ENCODE data around the gene HNRNPUL1.

The HNRNPUL1 gene

DNA sequence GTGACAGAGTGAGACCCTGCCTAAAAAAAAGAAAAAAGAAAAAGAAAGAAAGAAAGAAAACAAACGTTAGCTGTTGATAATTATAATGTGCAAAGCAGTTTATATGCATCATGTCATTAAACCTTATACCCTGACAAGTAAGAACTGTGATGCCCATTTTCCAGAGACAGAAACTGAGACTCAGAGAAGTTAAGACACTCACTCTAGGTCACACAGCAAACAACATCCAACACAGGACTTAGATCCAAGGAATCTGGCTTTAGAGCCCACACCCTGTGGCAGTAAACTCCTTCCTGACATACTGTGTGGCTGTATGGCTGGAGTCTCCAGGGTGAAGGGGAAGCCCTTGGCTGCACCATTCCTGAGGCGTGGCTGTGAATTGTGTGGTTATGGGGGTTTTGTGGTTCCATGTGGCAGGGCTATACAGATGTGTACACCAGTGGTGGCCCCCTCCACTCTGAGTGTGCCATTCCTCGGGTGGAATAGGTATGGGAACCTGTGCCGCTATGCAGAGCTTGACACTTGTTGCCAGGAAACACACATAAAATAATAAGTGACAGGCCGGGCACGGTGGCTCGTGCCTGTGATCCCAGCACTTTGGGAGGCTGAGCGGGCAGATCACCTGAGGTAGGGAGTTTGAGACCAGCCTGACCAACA, 29.5 kb upstream of the HNRNPUL1 start:
- no peak for DNase-seq (ENCODE audit: low spot score)

DNA sequence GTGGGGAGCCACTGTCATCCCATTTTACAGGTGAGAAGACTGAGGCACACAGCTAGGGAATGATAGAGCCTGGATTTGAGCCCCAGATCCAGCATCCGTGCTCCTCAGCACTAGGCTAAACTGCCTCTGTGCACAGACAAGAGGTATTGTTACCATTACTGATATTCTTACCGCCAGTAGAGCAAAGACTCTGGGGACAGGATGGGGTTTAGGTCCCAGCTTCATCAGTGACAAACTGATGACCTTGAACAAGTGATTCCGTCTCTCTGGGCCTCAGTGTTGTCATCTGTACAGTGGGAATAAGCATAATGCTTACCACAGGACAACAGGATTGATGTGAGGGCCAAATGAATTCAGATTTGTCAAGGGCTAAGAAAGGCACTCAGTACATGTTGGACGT, 28.7 kb upstream of the HNRNPUL1 start:
- DNase-seq (ENCODE audit: low spot score): no peak

DNA sequence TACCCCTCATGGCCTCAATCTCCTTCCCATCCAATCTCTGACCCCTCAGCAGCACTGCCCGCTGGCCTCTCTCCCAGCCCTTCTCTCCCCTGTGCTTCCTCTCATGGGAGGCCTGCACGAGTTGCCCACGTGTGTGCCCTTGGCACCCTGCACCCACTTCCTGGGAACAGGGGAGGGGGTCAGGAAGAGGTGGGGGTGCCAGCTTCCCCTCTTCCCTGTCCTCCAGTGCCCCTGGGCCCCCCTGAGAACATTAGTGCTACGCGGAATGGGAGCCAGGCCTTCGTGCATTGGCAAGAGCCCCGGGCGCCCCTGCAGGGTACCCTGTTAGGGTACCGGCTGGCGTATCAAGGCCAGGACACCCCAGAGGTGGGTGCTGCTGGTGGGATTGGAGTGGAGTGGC, 25.9 kb upstream of the HNRNPUL1 start:
- DNase-seq (ENCODE audit: low spot score): no peak

DNA sequence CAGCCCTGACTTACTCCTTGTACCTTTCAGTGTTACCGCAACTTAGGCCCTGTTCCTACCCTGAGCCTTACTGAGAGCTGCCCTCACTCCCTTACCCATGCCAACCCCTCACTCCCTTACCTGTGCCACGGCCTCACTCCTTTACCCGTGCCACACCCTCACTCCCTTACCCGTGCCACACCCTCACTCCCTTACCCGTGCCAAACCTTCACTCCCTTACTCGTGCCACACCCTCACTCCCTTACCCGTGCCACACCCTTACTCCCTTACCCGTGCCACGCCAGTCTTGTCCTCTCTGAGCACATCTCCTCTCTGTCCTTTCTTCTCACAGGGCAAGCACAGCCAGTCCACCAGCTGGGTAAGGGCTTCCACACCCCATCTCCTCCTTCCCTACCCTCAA, 24.8 kb upstream of the HNRNPUL1 start:
- DNase-seq (ENCODE audit: low spot score): no peak

DNA sequence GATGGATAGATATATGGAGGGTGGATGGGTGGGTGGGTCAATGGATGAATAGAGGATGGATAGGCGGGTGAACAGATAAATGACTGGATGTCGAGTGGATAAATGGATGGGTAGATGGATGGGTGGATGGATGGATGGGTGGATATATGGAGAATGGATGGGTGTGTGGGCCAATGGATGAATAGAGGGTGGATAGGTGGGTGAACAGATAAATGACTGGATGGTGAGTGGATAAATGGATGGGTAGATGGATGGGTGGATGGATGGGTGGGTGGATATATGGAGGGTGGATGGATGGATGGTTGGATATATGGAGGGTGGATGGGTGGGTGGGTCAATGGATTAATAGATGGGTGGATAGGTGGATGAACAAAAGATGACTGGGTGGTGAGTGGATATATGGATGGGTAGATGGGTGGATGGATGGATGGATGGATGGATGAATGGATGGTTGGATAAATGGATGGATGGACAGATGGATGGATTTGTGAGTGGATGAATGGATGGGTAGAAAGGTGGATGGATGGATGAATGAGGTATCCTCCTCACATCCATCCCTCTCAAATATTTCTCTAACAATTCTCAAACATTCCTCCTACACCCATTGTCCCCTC, 24.1 kb upstream of the HNRNPUL1 start:
- DNase-seq (ENCODE audit: low spot score): no peak

DNA sequence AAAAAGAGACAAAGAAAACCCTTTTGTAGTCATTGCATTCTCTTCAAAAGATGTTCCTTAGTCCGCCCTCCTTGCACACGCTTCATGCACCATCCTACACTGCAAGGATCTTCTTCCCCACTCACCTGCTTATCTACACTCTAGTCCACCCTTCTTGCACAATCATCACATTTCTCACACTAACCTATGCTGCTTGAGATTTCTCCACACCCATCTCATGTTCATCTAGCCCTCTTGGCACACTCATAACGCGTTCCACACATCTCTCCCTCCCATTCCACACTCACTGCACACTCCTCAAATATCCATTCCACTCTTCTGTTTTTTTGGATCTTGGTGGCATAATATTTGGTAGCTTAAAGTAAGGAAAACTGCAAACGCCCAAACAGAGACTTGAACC, 22.3 kb upstream of the HNRNPUL1 start:
- DNase-seq (ENCODE audit: low spot score): no peak

DNA sequence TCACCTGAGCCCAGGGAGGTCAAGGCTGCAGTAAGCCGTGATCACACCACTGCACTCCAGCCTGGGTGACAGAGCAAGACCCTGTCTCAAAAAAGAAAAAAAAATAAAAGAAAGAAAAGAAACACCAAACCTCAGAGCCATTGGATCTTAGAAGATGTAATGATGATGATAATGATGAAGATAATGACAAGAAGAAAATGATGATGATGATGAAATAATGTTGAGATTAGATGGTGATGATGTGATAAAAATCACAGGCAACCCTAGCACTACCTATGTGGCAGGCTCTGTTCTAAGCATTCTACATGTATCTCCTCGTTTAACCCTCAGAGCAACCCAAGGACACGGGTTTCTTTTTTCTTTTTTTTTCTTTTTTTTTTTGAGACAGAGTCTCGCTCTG, 20.1 kb upstream of the HNRNPUL1 start:
- DNase-seq (ENCODE audit: low spot score): no peak

DNA sequence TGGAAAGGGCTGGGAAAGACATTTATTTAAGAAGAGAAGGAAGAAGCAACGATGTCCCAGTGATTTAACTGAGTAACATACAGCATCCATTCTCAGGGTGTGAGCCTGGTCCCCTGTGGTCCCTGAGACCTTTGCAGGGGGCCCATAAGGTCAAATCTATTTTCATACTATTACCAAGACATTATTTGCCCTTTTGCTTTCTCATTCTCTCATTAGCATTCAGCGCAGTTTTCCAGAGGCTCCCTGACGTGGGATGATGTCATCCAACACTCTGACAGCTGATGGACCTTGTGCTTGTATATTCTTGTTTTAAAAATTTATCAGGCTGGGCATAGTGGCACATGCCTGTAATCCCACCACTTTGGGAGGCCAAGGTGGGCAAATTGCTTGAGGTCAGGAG, 18.3 kb upstream of the HNRNPUL1 start:
- no peak for DNase-seq (ENCODE audit: low spot score)

DNA sequence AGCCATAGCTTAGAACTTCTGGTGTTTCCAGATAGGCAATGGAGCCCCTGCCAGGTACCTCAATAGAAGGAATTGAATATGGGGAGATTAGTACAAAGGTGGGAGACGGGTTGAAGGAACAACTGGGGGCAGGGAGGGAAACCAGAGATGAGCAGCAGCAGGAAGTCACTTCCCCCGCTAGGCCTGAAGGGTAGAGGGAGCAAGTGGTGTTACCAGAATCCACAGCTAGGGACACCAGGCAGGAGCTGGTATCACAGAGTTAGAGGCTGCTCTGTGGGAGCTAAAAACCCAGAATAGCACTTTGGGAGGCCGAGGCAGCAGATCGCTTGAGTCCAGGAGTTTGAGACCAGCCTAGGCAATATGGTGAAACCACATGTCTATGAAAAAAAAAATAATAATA, 15.3 kb upstream of the HNRNPUL1 start:
- DNase-seq (ENCODE audit: low spot score): no peak

DNA sequence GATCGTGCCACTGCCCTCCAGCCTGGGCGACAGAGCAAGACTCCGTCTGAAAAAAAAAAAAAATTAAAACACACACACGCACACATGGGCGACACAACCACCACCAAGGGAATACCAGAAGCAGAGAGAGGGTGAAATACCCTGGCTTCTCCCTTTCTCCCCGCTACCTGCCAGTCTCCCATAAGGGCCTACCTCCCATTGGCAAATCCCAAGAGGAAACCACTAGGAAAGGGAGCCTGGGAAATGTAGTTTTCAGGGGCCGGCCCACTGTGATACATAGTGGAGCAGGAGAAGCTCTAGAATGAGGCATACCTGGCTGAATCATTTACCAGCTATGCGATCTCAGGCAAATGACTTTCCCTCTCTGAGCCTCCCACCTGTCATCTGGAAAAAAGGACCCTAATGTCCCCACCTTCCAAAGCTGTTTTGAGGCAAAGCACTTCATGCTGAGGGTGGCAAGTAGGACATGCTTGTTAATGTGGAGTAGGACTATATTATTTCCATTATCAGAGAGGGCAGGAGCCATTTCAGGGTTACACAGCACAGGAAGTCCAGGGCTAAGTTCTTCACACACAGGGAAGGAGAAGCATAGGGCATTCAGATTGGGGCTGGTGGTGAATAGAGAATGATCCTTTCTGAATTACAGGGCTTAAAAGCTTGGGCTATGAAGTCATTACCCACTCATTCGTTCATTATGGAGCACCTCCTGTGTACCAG, 14.3 kb upstream of the HNRNPUL1 start:
- DNase-seq (ENCODE audit: low spot score): no peak

DNA sequence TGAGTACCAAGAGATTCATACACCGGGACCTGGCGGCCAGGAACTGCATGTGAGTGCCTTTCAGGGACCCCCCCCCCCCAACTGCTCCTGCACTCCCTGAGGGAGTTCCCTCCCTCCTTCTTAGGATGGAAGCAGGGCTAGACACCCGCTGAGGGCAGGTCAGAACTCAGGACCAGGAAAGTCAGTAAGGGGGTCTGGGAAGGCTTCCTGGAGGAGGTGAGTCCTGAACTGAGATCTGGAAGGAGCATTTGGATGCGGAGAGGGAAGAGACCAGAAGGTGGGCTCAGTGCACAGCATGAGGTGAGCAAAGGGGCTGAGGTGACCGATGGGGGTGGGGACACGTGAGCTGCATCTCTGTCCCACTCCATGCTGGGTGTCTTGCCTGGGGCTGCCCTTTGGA, 10.5 kb upstream of the HNRNPUL1 start:
- no peak for DNase-seq (ENCODE audit: low spot score)

DNA sequence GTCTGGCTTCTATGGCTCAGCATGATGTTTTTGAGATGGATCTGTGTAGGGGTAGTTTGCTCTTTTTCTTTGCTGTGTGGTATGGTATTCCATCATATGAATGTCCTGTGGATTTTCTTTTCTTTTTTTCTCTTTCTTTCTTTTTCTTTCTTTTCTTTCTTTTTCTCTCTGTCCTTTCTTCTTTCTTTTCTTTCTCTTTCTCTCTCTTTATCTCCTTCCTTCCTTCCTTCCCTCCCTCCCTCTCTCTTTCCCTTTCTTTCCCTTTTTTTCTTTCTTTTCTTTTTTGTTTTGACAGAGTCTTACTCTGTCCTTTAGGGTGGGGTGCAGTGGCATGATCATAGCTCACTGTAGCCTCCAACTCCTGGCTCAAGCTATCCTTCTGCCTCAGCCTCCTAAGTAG, 9.0 kb upstream of the HNRNPUL1 start:
- DNase-seq (ENCODE audit: low spot score): no peak

DNA sequence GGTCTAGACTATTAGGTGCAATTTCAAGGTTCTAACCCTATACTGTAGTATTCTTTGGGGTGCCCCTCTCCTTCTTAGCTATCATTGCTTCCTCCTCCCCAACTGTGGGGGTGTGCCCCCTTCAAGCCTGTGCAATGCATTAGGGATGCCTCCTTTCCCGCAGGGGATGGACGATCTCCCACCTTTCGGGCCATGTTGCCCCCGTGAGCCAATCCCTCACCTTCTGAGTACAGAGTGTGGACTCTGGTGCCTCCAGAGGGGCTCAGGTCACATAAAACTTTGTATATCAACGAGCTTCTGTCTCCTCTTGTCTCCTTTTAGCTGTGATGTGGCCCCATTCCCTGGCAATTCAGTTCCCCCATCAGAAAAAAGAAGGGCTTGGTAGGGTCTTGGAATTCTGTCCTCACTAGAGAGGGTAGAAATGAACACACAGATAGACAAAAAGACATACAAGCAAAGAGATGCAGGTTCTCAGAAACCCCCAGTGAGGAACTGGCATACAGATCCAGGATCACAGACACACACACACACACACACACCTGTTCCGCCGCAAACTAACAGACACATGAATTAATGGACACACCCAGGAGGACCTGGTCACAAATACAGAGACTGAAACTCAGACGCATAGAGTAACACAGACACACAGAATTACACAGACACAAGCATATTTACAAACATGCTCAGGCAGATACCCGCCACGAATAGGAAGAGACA, 2.5 kb upstream of the HNRNPUL1 start:
- DNase-seq (ENCODE audit: low spot score): no peak

DNA sequence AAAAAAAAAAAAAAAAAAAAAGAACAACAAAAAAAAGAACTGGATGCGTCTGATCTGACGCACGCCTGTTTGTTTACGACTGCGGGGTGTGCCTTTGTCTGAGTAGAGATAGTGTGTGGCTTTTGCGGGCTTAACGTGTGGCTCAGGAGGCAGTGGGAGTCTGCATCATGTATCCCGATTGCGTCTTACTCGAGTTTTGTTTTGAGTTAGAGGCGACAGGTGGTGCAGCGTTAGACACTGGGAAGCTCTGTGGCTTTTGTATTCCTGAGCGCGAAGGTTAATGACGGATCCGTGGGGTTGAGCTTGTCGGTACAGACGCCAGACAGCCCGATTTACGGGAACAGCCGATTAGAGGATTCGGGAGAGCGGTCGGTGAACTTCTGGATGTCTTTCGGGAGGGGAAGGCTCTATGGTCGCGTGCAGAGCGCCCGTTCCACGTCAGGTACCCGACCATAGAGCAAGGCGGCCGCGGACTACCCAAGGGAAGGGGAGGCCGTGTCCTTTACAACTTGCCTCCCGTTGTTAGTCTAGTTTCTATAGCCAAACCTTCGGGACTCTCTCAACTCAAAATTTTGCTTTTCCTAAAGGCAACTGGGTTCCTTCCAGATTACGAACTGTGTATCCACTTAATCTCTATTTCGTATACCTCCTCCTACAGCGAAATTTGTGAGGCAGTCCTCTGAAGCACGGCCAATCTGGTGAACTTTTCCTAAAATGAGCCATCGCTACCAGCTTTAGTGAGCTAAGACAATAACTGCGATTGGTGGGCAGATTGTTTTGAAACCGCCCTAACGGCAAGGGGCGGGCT, 926 bp upstream of the HNRNPUL1 start:
- DNase-seq (ENCODE audit: low spot score): peak; percentile 27

DNA sequence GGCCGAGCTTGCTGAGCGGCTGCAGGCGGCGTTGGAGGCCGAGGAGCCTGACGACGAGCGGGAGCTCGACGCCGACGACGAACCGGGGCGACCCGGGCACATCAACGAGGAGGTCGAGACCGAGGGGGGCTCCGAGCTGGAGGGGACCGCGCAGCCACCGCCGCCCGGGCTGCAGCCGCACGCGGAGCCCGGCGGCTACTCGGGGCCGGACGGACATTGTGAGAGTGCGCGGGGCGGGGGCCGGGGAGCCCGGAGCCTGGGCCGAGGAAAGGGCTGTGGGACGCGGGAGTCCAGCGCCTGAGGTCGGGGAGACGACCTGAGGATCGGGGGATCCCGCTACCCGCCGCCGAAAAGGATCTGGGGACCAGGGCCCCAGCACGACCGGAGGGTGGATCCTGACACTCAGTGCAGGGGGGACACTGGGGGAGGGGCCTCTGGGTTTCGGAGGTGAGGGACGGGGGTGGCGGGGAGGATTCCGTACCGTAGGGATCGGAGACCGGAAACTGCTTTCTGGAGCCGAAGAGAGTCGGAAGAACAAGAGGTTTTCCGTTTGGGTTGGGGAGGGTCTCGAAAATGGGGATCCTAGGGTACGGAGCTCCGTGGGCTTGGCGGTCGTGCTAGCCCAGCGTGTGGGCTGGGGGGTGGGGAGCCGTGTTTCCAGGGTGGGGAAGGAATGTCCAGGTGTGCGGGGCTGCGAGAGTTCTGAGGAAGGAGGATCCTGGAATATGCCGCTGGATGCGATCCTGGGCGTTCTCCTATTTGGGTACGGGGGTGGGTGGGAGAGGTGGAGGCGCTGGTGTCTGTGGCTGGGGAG, 616 bp downstream of the HNRNPUL1 start:
- peak; percentile 61 for DNase-seq (ENCODE audit: low spot score)

DNA sequence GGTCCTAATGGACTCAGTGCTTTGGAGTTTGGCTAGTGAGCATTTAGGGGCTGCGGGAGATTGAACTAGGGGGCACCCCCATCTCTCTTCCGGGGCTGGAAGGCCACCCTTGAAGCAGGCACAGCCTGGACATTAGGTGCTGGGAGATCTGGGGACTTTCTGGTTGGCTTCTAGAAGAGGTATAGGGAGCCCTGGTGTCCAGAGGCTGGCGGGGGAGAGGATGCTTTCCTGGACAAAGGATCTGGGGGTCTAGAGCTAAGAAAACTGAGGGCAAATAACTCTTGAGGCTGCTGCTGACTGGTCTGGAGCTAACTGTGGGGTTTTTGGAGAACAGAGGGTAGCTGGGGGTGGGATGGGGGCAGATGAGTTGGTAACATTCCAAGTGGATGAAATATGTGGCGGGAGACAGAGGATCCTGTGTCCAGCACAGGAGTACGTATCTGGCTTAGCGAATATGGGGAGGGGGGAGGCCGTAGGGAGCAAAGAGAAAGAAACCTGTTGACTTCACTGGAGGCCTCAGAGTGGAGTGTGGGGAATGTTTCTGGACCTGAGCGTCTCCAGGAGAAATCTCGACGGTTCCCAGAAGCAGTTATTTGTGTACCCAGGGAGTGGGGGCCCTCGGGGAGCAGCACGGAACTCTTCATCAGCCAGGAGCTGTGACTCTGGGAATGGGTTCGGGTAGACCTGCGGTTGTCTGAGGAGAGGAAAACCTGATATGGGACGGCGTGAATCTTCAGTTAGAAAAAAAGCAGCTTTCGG, 1.4 kb downstream of the HNRNPUL1 start:
- peak; percentile 39 for DNase-seq (ENCODE audit: low spot score)

DNA sequence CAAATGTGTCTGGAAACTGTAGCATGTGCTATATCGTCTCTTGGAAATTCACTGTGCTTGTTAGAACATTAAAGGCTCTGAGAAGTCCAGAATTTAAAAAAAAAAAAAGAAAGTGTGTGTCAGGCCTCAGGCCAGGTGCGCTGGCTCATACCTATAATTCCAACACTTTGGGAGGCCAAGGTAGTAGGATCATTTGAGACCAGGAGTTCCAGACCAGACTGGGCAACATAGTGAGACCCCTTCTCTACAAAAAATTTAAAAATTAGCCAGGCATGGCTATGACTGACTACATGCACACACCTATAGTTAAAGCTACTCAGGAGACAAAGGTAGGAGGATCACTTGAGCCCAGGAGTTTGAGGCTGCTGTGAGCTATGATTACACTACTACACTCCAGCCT, 4.9 kb downstream of the HNRNPUL1 start:
- no peak for DNase-seq (ENCODE audit: low spot score)

DNA sequence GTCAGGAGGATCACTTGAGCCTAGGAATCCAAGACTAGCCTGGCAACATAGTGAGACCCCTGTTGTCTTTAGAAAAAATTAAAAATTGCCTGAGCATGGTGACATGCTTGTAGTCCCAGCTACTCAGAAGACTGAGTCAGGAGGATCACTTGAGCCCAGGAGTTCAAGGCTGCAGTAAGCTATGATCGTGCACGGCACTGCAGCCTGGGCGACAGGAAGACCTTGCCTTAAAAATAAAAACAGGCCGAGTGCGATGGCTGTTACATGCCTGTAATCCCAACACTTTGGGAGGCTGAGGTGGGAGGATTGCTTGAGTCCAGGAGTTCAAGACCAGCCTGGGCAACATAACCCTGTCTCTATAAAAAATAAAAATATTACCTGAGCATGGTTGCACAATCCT, 5.4 kb downstream of the HNRNPUL1 start:
- no peak for DNase-seq (ENCODE audit: low spot score)

DNA sequence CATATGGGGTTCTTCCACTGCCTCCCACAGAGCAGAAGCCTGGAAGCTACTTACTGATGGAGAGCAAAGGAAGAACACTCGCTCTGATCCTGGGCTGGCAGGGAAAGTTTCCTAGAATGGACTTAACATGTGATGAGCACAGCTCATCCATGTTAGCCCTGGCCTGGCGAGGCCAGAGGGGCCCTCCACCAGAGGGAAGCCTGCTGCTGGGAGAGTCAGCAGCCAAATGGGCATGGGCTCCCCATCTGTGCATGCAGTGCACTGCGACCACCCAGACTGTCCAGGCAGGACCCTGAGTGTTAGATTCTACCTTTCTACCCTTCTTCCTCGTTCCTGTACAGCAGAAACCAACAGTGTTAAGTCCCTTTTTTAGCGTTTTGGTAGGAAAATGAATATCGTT, 8.9 kb downstream of the HNRNPUL1 start:
- DNase-seq (ENCODE audit: low spot score): no peak

DNA sequence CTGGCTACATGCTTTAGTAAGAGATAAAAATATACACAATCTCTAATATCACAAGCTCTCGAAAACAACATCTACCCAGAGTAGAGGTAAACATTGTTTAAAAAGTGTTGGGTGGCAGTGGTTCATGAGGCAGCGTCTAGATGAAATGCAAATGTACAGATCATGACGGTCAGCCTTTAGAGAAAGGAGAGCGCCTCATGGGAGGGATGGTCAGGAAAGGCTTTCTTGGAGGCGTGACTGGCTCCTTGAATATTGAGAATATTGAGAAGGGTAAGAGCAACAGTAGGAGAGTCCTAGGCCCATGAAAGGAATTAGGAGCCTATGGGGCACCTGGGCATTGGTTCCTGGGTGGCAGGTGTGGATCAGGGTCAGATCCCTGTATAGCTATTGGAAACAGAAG, 10.6 kb downstream of the HNRNPUL1 start:
- DNase-seq (ENCODE audit: low spot score): no peak

DNA sequence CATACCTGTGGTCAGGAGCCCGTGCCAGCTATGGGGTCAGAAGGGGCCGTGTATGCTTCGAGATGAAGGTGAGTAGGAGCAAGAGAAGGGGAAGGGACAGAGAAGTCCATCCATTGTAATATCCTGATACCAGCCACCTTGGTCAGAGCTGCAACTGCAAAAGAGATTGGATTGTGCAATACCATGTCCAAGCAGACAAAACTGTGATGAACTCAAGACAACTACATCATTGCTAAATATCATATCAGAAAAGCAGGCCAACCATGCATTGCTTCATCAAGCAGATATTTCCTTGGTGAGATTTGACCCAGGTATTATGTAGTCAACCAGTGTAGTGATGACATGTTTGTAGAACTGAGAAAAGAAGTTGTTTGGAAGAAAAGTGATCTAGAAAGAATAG, 12.1 kb downstream of the HNRNPUL1 start:
- no peak for DNase-seq (ENCODE audit: low spot score)
